Muscle layer of colon (tissue), 2 donors: ENCODE results near the gene SLC22A23.

Source experiments
- H3K27ac ChIP-seq: one replicate; pipeline ENCODE4 v1.7.0; 2013; ENCODE audit warnings: low read depth, mild to moderate bottlenecking, low read length, moderate library complexity
- H3K27me3 ChIP-seq, 2 donors: one replicate each; pipeline ENCODE4 v1.7.0; 2013; ENCODE audit warnings: low read length in 2 of 2, mild to moderate bottlenecking in 2 of 2; ENCODE audit not compliant: insufficient read depth in 2 of 2, control insufficient read depth in 1 of 2
- H3K36me3 ChIP-seq: one replicate; pipeline ENCODE4 v1.7.0; 2013; ENCODE audit warnings: mild to moderate bottlenecking, low read length; ENCODE audit not compliant: insufficient read depth
- H3K4me1 ChIP-seq: one replicate; pipeline ENCODE4 v1.7.0; 2013; ENCODE audit warnings: mild to moderate bottlenecking, low read length; ENCODE audit not compliant: insufficient read depth
- H3K4me3 ChIP-seq, 2 donors: one replicate each; pipeline ENCODE4 v1.7.0; 2013; ENCODE audit warnings: low read length in 2 of 2, low read depth in 1 of 2, mild to moderate bottlenecking in 1 of 2, moderate library complexity in 1 of 2
- H3K9ac ChIP-seq: one replicate; pipeline ENCODE4 v1.7.0; 2013; ENCODE audit warnings: low read length
- H3K9me3 ChIP-seq: one replicate; pipeline ENCODE4 v1.7.0; 2013; ENCODE audit warnings: mild to moderate bottlenecking, low read length
- donor health status: abdominal sarcoma.
- donor health status: Adenocarcinoma of cecum.

The SLC22A23 gene

GRCh38 chr6:3489961-3490624, 33.2 kb upstream of the SLC22A23 start:
- Histone ChIP-seq H3K36me3 (no peaks in the 10 kb centered on the region), H3K9me3 (no peaks in the 10 kb centered on the region), H3K4me3 (no peak overlapping the region), H3K27me3 (no peaks in the 10 kb centered on the region), H3K27ac (no peak overlapping the region), H3K9ac (no peak overlapping the region), H3K4me1 (no peaks in the 10 kb centered on the region)

- Histone ChIP-seq H3K9me3 (no peaks in the 10 kb centered on the region), H3K9ac (no peak overlapping the region), H3K27ac (no peak overlapping the region), H3K4me3 (no peak overlapping the region), H3K36me3 (no peaks in the 10 kb centered on the region), H3K27me3 (no peaks in the 10 kb centered on the region), H3K4me1 (no peaks in the 10 kb centered on the region)
Observed at GRCh38 chr6:3489027-3489757, 32.3 kb upstream of the SLC22A23 start.

- no peak overlapping the region for H3K4me3 ChIP-seq
Observed at GRCh38 chr6:3484946-3485345, 28.1 kb upstream of the SLC22A23 start.

GRCh38 chr6:3484192-3484591, 27.3 kb upstream of the SLC22A23 start:
- Histone ChIP-seq H3K4me3 (no peak overlapping the region), H3K36me3 (no peaks in the 10 kb centered on the region), H3K27me3 (no peaks in the 10 kb centered on the region), H3K27ac (no peak overlapping the region), H3K9me3 (no peaks in the 10 kb centered on the region), H3K9ac (no peak overlapping the region), H3K4me1 (no peaks in the 10 kb centered on the region)

More at GRCh38 chr6:3484946-3485345, 28.1 kb upstream of the SLC22A23 start:
- H3K27me3 ChIP-seq: no peaks in the 10 kb centered on the region
- no peaks in the 10 kb centered on the region for H3K9me3 ChIP-seq
- H3K9ac ChIP-seq: no peak overlapping the region
- H3K4me1 ChIP-seq: no peaks in the 10 kb centered on the region
- no peak overlapping the region for H3K27ac ChIP-seq
- no peaks in the 10 kb centered on the region for H3K36me3 ChIP-seq

- Histone ChIP-seq H3K9me3 (no peaks in the 10 kb centered on the region), H3K4me3 (no peak overlapping the region), H3K9ac (no peak overlapping the region), H3K4me1 (no peaks in the 10 kb centered on the region), H3K27ac (no peak overlapping the region), H3K36me3 (no peaks in the 10 kb centered on the region), H3K27me3 (no peaks in the 10 kb centered on the region)
Observed at GRCh38 chr6:3483675-3484074, 26.8 kb upstream of the SLC22A23 start.

- Histone ChIP-seq H3K9me3 (no peaks in the 10 kb centered on the region), H3K9ac (no peak overlapping the region), H3K27me3 (no peaks in the 10 kb centered on the region), H3K4me3 (no peak overlapping the region), H3K27ac (no peak overlapping the region), H3K36me3 (no peaks in the 10 kb centered on the region), H3K4me1 (no peaks in the 10 kb centered on the region)
Observed at GRCh38 chr6:3482869-3483268, 26.0 kb upstream of the SLC22A23 start.

GRCh38 chr6:3481640-3482039, 24.8 kb upstream of the SLC22A23 start:
- no peak overlapping the region for H3K9ac ChIP-seq
- H3K4me3 ChIP-seq: no peak overlapping the region
- H3K27me3 ChIP-seq: no peaks in the 10 kb centered on the region
- H3K9me3 ChIP-seq: no peaks in the 10 kb centered on the region
- no peaks in the 10 kb centered on the region for H3K36me3 ChIP-seq
- H3K27ac ChIP-seq: no peak overlapping the region
- no peaks in the 10 kb centered on the region for H3K4me1 ChIP-seq

- Histone ChIP-seq H3K4me1 (no peaks in the 10 kb centered on the region), H3K9me3 (no peaks in the 10 kb centered on the region), H3K27me3 (no peaks in the 10 kb centered on the region), H3K9ac (no peak overlapping the region), H3K4me3 (no peak overlapping the region), H3K27ac (no peak overlapping the region), H3K36me3 (no peaks in the 10 kb centered on the region)
Observed at GRCh38 chr6:3480009-3480408, 23.2 kb upstream of the SLC22A23 start.

- Histone ChIP-seq H3K27me3 (no peaks in the 10 kb centered on the region), H3K36me3 (no peaks in the 10 kb centered on the region), H3K27ac (no peak overlapping the region), H3K4me1 (no peaks in the 10 kb centered on the region), H3K9me3 (no peaks in the 10 kb centered on the region), H3K9ac (no peak overlapping the region), H3K4me3 (no peak overlapping the region)
Observed at GRCh38 chr6:3473773-3474172, 16.9 kb upstream of the SLC22A23 start.

GRCh38 chr6:3471711-3472110, 14.9 kb upstream of the SLC22A23 start:
- no peak overlapping the region for H3K9ac ChIP-seq
- no peaks in the 10 kb centered on the region for H3K9me3 ChIP-seq
- H3K4me1 ChIP-seq: no peaks in the 10 kb centered on the region
- no peaks in the 10 kb centered on the region for H3K36me3 ChIP-seq
- H3K27ac ChIP-seq: no peak overlapping the region
- no peak overlapping the region for H3K4me3 ChIP-seq
- H3K27me3 ChIP-seq: no peaks in the 10 kb centered on the region

- Histone ChIP-seq H3K36me3 (no peaks in the 10 kb centered on the region), H3K4me1 (no peaks in the 10 kb centered on the region), H3K4me3 (no peak overlapping the region), H3K27ac (no peak overlapping the region), H3K9ac (no peak overlapping the region), H3K27me3 (no peaks in the 10 kb centered on the region), H3K9me3 (no peaks in the 10 kb centered on the region)
Observed at GRCh38 chr6:3471286-3471685, 14.4 kb upstream of the SLC22A23 start.

- no peak overlapping the region for H3K9ac ChIP-seq
- H3K36me3 ChIP-seq: no peaks in the 10 kb centered on the region
- no peaks in the 10 kb centered on the region for H3K4me1 ChIP-seq
- no peak overlapping the region for H3K27ac ChIP-seq
- H3K27me3 ChIP-seq: no peaks in the 10 kb centered on the region
- no peaks in the 10 kb centered on the region for H3K9me3 ChIP-seq
- no peak overlapping the region for H3K4me3 ChIP-seq
Observed at GRCh38 chr6:3468585-3468984, 11.7 kb upstream of the SLC22A23 start.
